Endothelial cell of umbilical vein (primary cell): Measurements from ENCODE around the gene NCAPG2.

Experiments used
- EZH2 ChIP-seq: IDR thresholded peaks from 2 replicates; pipeline ENCODE4 v1.6.1; 2012; ENCODE audit warnings: borderline replicate concordance, low read depth, mild to moderate bottlenecking, moderate library complexity, low read length, inconsistent platforms; ENCODE audit not compliant: severe bottlenecking
- JUN ChIP-seq: IDR thresholded peaks from 2 replicates; pipeline ENCODE4 v1.6.1; 2011; ENCODE audit warnings: borderline replicate concordance, low read depth; ENCODE audit not compliant: insufficient read length, insufficient read depth
- MAX ChIP-seq: IDR thresholded peaks from 2 replicates; pipeline ENCODE4 v1.6.1; 2011; ENCODE audit not compliant: insufficient read depth, insufficient read length
- POLR2A ChIP-seq: IDR thresholded peaks from 2 replicates; pipeline ENCODE4 v1.6.1; 2012; ENCODE audit warnings: low read depth, mild to moderate bottlenecking, control low read depth, low read length
- POLR2AphosphoS5 ChIP-seq: IDR thresholded peaks from 2 replicates; pipeline ENCODE4 v1.6.1; 2012; ENCODE audit warnings: low read depth, mild to moderate bottlenecking, control low read depth, low read length, moderate library complexity; ENCODE audit not compliant: insufficient read depth
- TF ChIP-seq, protein P1 (sequence below), 2 donors: IDR thresholded peaks; 1 replicate in 1 of 2; 2 replicates in 1 of 2; pipeline ENCODE4 v1.5.1; 2011; ENCODE audit warnings: low read length in 2 of 2, mild to moderate bottlenecking in 2 of 2, moderate library complexity in 2 of 2, control low read depth in 1 of 2, inconsistent platforms in 1 of 2, low read depth in 1 of 2; ENCODE audit not compliant: insufficient read depth in 1 of 2; ENCODE audit errors: extremely low read depth in 1 of 2

DNA sequence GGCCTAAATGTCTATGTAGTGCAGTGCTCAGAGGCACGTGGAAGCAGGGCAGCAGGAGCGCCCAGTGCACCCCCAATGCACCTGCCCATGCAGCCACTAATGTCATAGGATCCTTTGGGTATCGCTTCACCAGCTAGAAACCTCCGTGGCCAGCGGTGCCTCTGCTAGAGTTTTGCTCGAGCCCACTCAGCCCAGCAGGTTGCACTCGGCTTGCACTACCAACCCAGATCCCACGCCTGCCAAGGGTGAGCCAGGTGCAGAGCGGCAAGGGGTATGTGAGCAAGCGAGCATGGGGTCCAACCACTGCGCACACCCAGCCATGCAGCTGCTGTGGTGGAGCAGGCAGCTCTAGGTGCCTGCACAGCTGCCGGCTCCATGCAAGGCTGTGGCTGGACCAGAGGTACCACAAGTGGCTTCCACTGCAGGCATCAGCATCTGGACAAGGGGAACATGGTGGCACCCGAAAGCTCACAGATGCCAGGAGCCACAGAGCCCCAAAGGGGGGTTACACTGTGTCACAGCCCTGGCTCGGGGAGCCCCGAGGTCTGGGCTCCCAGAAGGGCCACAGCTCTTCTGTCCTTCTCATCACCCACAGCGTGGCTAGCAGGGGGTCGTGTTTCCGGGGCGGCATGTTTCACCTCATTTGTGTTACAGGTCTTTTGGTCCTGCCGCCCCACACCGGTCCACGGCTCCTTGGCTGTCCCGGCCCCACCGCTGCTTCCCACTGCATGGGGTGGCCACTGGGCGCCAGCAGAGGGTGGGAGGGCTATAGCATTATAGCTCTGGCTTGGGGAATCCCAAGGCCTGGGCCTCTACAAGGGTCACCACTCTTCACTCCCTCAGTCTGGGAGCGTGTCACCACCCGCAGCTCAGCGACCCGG, 2.3 kb upstream of the NCAPG2 start:
- TF ChIP-seq EZH2: no peak
- TF ChIP-seq, protein P1, sequence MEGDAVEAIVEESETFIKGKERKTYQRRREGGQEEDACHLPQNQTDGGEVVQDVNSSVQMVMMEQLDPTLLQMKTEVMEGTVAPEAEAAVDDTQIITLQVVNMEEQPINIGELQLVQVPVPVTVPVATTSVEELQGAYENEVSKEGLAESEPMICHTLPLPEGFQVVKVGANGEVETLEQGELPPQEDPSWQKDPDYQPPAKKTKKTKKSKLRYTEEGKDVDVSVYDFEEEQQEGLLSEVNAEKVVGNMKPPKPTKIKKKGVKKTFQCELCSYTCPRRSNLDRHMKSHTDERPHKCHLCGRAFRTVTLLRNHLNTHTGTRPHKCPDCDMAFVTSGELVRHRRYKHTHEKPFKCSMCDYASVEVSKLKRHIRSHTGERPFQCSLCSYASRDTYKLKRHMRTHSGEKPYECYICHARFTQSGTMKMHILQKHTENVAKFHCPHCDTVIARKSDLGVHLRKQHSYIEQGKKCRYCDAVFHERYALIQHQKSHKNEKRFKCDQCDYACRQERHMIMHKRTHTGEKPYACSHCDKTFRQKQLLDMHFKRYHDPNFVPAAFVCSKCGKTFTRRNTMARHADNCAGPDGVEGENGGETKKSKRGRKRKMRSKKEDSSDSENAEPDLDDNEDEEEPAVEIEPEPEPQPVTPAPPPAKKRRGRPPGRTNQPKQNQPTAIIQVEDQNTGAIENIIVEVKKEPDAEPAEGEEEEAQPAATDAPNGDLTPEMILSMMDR (IDR thresholded peaks at IDR 0.05; ENCODE audit: extremely low read depth in 1 of 2, insufficient read depth in 1 of 2, low read depth in 1 of 2, low read length in 2 of 2): no peak
- no peak for TF ChIP-seq MAX
- no peak for TF ChIP-seq JUN
- TF ChIP-seq POLR2A: no peak
- TF ChIP-seq POLR2AphosphoS5: no peak
